IPS-18c (cell line): Measurements from ENCODE around the gene PRSS21.

Source experiments
- H3K4me3 ChIP-seq: 2 replicates; pipeline ENCODE4 v1.7.0; 2013; ENCODE audit warnings: low read depth, mild to moderate bottlenecking, low read length, moderate library complexity; ENCODE audit not compliant: insufficient read depth
- H3K9me3 ChIP-seq: one replicate; pipeline ENCODE4 v1.6.1; 2013; ENCODE audit warnings: mild to moderate bottlenecking, low read length, moderate library complexity; ENCODE audit not compliant: control insufficient read depth, insufficient read depth

Gene PRSS21

GRCh38 chr16:2777903-2778629, 39.0 kb upstream of the PRSS21 start:
- H3K4me3 ChIP-seq = peak overlapping the region; percentile 100
- no peaks in the 10 kb centered on the region for H3K9me3 ChIP-seq

- no peaks in the 10 kb centered on the region for H3K9me3 ChIP-seq
Observed at GRCh38 chr16:2778630-2778958, 38.4 kb upstream of the PRSS21 start.

DNA sequence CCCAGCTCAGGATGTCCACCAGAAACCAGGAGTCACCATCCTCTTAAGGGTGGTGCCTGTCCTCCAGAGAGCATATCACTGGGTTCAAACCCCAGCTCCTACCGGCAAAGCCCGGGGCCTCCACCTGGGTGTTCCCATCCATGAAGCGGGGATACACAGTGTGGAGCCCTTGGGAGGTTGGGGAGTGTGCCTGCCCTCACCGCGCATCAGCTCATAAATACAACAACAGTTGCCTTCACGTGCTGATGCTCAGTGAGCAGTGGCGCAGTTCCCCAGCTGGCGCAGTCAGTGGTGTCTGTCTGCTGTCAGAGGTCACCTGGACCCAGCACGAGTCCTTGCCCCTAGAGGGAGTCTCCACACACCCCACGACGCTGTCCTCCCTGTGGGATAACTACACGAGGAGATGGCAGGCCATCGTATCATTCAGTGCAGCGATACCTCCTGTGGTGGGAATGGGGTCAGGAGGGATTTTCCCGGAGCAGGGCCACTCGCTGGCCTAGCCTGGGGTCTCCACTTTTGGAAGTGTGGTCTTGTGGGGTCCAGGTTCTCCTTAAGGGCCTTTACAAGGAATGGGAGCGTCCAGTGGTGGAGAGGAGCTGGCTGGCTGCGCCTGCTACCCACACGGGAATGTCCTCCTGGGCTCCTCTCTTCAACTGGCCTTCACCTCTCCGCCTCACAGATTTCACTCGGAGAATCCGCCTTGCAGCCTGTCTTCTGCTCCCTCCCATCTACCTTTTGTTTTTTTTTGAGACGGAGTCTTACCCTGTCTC, 37.7 kb upstream of the PRSS21 start:
- H3K9me3 ChIP-seq = no peaks in the 10 kb centered on the region
- H3K4me3 ChIP-seq = peak overlapping the region; percentile 15; the same call in 1 of the 2 replicates

More at GRCh38 chr16:2778630-2778958, 38.4 kb upstream of the PRSS21 start:
- H3K4me3 ChIP-seq = peak overlapping the region; percentile 100; the same call in 1 of the 2 replicates

DNA sequence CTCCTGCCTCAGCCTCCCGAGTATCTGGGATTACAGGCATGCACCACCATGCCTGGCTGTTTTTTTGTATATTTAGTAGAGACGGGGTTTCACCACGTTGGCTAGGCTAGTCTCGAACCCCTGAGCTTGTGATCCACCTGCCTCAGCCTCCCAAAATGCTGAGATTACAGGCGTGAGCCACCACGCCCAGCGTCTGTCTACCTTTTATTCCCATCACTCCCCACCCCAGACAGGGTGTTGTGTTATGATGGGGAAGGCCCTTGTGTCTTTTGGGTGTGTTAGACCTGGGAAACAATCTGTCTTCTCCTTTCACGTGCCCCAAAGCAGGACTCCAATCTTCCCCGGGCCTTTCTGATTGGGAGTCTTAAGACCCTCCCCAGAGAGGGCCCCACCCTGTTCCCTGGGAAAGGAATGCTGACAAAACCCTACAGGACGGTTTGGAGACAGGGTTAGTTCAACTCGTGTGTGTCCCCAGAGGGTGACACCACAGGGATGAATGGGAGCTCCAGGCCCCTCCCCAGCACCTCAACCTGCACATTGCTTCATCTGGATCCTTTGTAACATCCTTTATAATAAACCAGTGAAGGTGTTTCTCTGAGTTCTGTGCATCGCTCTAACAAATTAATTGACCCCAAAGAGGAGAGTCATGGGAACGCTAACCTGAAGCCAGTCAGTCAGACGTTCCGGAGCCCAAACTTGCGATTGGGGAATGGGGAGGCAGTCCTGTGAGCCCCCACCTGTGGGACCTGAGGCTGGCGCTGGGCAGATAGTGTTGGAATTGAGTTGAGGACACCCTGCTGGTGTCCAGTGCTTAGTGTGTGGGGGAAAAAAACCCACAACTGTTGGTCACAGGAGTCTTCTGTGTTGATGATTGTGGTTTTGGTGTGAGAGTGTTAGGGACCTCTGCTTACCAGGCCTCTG, 36.8 kb upstream of the PRSS21 start:
- no peak overlapping the region for H3K4me3 ChIP-seq

GRCh38 chr16:2782583-2783351, 34.3 kb upstream of the PRSS21 start:
- H3K9me3 ChIP-seq = peaks cover 3% of the 10 kb centered on the region
- no peak overlapping the region for H3K4me3 ChIP-seq

More for the DNA sequence above, 36.8 kb upstream of the PRSS21 start:
- no peaks in the 10 kb centered on the region for H3K9me3 ChIP-seq

GRCh38 chr16:2783581-2784357, 33.3 kb upstream of the PRSS21 start:
- Histone ChIP-seq H3K9me3 (peaks cover 3% of the 10 kb centered on the region), H3K4me3 (no peak overlapping the region)

DNA sequence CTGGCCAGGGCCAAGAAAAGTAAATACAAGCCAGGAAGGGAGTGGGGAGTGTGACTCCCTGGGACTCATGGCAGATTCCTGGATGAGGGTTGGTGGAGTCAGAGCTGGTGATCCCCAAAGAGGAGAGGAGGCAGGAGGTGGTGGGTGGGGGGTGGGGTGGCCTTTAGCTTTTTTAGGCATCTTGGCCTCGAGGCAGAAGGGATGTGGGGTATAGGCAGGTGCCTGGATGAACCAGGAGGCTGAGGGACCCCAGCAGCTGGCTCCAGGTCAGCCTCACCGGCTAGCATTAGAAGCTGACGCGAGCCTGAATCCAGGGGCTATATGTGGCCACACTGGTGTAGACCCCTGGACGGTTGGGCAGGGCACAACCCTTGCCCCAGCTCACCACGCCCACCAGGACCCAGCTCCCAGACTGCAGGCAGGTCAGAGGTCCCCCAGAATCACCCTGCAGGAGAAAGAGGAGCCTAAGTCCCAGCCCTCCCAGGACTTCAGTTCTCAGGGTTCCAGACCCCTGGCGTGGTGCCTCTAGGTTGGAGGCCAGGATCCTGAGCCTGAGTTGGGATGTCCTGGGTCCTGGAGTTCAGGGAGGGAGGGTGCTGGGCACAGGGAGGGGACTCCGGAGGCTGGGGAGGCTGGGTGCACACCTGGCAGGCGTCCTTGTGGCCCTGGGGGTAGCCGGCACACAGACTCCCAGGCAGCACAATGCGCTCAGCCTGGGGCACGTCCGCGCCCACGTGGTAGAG, 32.5 kb upstream of the PRSS21 start:
- Histone ChIP-seq H3K4me3 (no peak overlapping the region; the same call in 1 of the 2 replicates), H3K9me3 (peaks cover 3% of the 10 kb centered on the region)

DNA sequence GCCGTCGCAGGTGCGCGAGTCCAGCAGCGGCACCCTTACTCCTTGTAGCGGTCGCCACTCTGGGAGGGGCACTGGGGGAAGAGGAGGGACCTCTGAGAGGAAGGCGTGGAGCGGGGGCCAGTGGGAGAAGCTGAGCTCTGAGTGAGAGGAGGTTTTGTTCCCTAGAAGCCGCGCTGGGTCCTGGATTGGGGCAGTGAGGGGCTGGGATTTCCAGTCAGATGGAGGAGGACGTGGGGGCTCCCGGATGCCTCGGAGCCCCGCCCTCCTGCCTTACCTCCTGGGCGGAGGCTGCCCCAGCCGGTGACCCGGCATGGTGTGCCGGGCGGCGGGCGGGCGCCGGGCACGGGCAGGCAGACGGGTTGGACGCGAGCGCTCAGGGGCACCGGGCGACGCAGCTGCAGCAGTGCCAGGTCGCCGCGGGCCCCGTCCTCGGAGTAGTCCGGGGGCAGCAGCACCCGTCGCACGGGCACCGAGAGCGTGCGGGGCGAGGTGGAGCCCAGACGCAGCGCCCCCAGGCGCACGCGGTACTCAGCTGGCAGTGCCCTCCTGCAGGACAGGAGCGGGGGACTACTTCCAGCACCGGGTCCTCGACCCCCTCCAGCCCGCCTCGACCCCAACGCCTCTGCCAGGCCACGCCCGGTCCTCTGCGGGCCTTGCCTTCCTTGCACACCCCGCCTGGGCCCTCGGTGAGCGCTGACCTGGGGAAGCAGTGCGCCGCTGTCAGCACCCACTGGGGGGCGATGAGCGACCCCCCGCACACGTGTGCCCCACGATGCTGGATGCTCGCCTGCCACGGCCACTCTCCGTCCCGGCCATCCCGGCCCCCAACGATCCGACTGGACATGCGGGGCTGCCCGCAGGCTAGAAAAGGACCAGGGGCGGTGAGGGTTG, 31.7 kb upstream of the PRSS21 start:
- no peak overlapping the region; the same call in 1 of the 2 replicates for H3K4me3 ChIP-seq
- H3K9me3 ChIP-seq = peaks cover 3% of the 10 kb centered on the region

DNA sequence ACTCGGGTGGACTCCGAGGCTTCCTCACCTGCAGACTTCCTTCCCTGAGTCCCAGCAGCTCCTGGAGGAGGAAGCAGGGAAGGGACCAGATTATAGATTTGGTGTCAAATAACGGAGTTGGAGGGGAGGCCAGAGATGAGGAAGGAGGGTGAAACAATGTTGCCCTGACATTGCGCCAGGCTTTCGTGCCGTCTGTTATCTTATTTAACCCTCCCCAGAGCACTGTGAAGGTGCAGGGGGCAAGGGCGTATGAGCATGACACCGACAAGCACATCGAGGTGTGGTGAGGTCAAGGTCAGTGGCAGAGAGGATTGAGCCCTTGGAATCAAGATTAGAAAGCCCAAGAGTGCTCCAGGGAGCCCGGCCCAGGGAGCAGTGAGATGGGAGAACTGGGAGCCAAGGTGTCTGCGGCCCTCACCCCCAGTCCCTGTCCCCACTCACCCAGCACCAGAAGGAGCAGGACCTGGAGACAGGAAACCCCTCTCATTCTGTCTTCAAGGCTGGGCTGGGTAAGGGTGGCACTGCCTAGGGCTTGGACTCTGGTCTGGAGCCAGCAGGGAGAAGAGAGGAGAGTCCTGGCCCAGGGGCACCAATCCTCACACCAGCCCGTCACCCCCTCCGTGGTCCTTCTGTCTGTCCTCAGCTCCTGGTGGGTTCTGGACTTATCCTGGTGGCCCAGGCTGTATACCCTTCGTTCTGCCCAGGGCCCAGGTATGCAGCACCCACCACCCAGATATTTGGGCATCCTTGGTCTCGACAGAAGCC, 30.8 kb upstream of the PRSS21 start:
- no peak overlapping the region for H3K4me3 ChIP-seq
- H3K9me3 ChIP-seq = peaks cover 3% of the 10 kb centered on the region

DNA sequence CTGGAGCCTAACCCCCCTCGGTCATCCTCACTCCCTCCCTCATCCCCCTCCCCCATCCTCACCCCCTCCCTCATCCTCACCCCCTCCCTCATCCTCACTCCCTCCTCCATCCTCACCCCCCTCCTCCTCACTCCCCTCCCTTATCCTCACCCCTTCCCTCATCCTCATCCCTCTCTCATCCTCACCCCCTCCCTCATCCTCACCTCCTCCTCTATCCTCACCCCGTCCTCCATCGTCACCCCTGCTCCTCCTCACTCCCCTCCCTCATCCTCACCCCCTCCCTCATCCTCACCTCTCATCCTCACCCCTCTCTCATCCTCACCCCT, 30.2 kb upstream of the PRSS21 start:
- Histone ChIP-seq H3K4me3 (no peak overlapping the region), H3K9me3 (peaks cover 3% of the 10 kb centered on the region)

DNA sequence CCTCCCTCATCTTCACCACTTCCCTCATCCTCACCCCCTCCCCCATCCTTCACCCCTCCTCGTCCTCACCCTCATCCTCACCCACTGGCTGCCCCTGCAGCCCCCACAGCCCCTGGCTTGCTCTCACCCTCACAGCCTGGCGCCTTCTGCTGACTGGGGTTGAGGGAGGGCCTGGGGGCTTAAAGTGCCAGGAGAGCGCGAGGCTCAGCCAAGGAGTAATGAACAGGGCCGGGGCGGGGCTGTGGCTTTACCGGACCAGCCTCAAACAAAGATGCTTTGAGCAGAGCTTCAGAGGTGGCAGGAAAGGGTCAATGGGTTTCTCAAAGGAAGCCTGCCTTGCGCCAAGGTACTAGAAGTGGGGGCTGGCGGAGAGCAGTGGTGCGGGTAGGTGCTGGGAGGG, 29.6 kb upstream of the PRSS21 start, which contains the start of gene PRSS33:
Gene PRSS33, minus strand, starts transcription at position 155 of the 400 bp plus-strand sequence. CDS start 1,013 bp downstream, outside the sequence.
- Histone ChIP-seq H3K9me3 (peaks cover 3% of the 10 kb centered on the region), H3K4me3 (no peak within 1 kb of the TSS)

GRCh38 chr16:2787961-2788360, 29.1 kb upstream of the PRSS21 start:
- H3K9me3 ChIP-seq = peaks cover 3% of the 10 kb centered on the region
- no peak overlapping the region for H3K4me3 ChIP-seq

DNA sequence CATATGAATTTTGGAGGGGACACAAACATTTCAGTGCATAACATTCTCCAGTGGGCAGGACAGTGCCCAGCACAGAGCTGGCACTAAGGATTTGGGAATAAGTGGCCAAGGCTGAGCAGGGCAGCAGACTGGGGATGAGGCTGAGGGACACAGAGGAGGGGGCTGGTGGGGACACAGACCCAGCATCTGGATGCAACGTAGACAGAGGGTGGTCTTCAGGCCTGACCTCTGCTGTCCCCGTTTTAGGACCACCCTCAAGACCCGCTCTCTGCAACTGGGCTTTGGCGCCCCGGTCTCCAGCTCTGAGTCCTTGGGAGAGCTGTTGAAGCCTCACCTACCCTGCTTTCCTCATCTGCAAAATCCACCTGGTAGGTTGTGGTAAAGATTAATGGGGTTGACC, 26.4 kb upstream of the PRSS21 start:
- H3K4me3 ChIP-seq = no peak overlapping the region
- H3K9me3 ChIP-seq = peaks cover 3% of the 10 kb centered on the region

DNA sequence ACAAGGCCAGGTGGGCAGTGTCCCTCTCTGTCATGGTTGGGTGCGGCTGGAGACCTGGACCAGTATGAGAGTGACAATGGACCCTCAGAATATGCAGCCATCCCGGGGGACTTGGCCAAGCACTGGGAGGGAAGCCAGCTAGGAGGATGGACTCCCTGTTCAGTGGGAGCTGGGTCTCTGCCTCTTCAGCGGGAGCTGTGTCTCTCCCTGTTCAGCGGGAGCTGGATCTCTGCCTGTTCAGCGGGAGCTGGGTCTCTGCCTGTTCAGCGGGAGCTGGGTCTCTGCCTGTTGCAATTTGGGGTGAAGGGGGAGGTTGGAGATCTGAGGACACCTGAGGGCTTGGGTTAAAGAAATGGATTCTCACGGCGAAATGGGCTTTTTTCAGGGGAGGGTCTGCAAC, 25.9 kb upstream of the PRSS21 start:
- peaks cover 3% of the 10 kb centered on the region for H3K9me3 ChIP-seq
- H3K4me3 ChIP-seq = no peak overlapping the region
